ENCODE measurements around the gene ALOX5. TPM values are rescaled to one million over a fixed set of nuclear protein-coding genes. Genes with fewer than 3 reads are reported as not detected.

Gene ALOX5
- total RNA-seq, 5 donors from 2014 or later (not counting 1 experiment from before 2014, with no cell fraction given), result 13.8 to 39.8 (median 16.1) TPM

GRCh38 chr10:45438466-45439090 lies 64.6 kb downstream of the ALOX5 start:
- Mint-ChIP-seq H3K4me1 (peaks cover 13 to 14% (median 14%) of the 10 kb centered on the region in 3 donors), H3K4me3 (no peak overlapping the region), H3K9me3 (no peaks in the 10 kb centered on the region), H3K36me3 (no peaks in the 10 kb centered on the region), H3K27ac (no peak overlapping the region), H3K27me3 (peaks cover 0 to 9% of the 10 kb centered on the region in 2 donors)
- DNase-seq, result no peak
- Histone ChIP-seq H3K9me3 (no peaks in the 10 kb centered on the region), H3K27ac (ENCODE audit: low read length) (no peak overlapping the region), H3K27me3 (replicated peaks in 1 of 2; ENCODE audit: control insufficient read depth in 2 of 2, extremely low read depth in 1 of 2, insufficient read depth in 2 of 2, low read length in 1 of 2) (peaks cover 0 to 32% of the 10 kb centered on the region in 2 experiments), H3K4me1 (ENCODE audit: control insufficient read depth in 1 of 2, extremely low read depth in 1 of 2, insufficient read depth in 2 of 2, low read length in 2 of 2) (peaks cover 0 to 6% of the 10 kb centered on the region in 2 experiments), H3K36me3 (ENCODE audit: control insufficient read depth in 2 of 2, extremely low read depth in 1 of 2, insufficient read depth in 1 of 2, low read length in 1 of 2) (no peaks in the 10 kb centered on the region), H3K4me3 (ENCODE audit: control insufficient read depth in 1 of 2, extremely low read depth in 1 of 2, low read length in 1 of 2) (no peak overlapping the region)
- ChIA-PET CTCF (no interaction called here), POLR2A (no interaction called here)
- whole genome bisulfite sequencing (ENCODE audit: insufficient coverage), result 82% methylated on average over 4 of the region's 5 CpGs
- ATAC-seq (replicated peaks in 1 of 4), result no peak

DNA sequence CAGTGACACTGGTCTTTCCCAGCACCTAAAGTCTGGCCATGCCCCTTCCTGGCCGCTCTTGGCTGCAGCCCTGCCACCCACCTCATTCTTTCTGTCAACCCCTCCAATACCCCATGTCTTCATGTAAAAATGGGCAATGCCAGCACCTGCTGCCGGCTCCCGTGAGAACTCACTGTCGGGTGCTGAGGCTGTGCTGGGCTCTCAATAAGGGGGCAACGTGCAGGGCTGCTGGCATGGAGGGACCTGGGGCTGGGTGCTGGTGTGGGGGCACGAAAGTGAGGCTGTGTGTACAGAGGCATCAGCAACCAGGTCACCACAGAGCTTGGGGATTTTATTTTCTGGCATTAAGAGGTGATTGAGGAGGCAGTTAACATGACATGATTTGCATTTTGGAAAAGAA lies 65.3 kb downstream of the ALOX5 start:
- CTCF ChIA-PET, result interaction anchor here in 1 of 2 donors (0.6 kb wide), 1 partner anchor 521 kb away, joined by 3 read pairs; no protein-coding TSS in a partner anchor
- POLR2A ChIA-PET, result no interaction called here
- no peak overlapping the region for H3K27ac ChIP-seq (ENCODE audit: low read length)
- H3K27me3 ChIP-seq (replicated peaks in 1 of 2; ENCODE audit: control insufficient read depth in 2 of 2, extremely low read depth in 1 of 2, insufficient read depth in 2 of 2, low read length in 1 of 2), result peaks cover 0 to 32% of the 10 kb centered on the region in 2 experiments
- H3K9me3 ChIP-seq, result no peaks in the 10 kb centered on the region
- peaks cover 5 to 6% (median 6%) of the 10 kb centered on the region in 3 donors for H3K4me1 Mint-ChIP-seq
- 77% methylated on average over 5 of the region's 6 CpGs for WGBS (ENCODE audit: insufficient coverage)
- H3K9me3 Mint-ChIP-seq, result no peaks in the 10 kb centered on the region
- peaks cover 0 to 9% of the 10 kb centered on the region in 2 donors for H3K27me3 Mint-ChIP-seq
- ATAC-seq (replicated peaks in 1 of 4) (no peak), DNase-seq (no peak)
- no peak overlapping the region for H3K27ac Mint-ChIP-seq
- no peaks in the 10 kb centered on the region for H3K4me1 ChIP-seq (ENCODE audit: control insufficient read depth in 1 of 2, extremely low read depth in 1 of 2, insufficient read depth in 2 of 2, low read length in 2 of 2)
- no peak overlapping the region for H3K4me3 ChIP-seq (ENCODE audit: control insufficient read depth in 1 of 2, extremely low read depth in 1 of 2, low read length in 1 of 2)
- H3K36me3 Mint-ChIP-seq, result no peaks in the 10 kb centered on the region
- H3K4me3 Mint-ChIP-seq, result no peak overlapping the region
- no peaks in the 10 kb centered on the region for H3K36me3 ChIP-seq (ENCODE audit: control insufficient read depth in 2 of 2, extremely low read depth in 1 of 2, insufficient read depth in 1 of 2, low read length in 1 of 2)

GRCh38 chr10:45439873-45440272 lies 65.9 kb downstream of the ALOX5 start:
- ATAC-seq (replicated peaks in 1 of 4) (no peak), DNase-seq (no peak)
- Mint-ChIP-seq H3K4me1 (peaks cover under 1% of the 10 kb centered on the region in 3 donors), H3K27me3 (peaks cover 0 to 9% of the 10 kb centered on the region in 2 donors), H3K9me3 (no peaks in the 10 kb centered on the region), H3K27ac (no peak overlapping the region), H3K4me3 (no peak overlapping the region), H3K36me3 (no peaks in the 10 kb centered on the region)
- Histone ChIP-seq H3K27me3 (replicated peaks in 1 of 2; ENCODE audit: control insufficient read depth in 2 of 2, extremely low read depth in 1 of 2, insufficient read depth in 2 of 2, low read length in 1 of 2) (peaks cover 0 to 32% of the 10 kb centered on the region in 2 experiments), H3K27ac (ENCODE audit: low read length) (no peak overlapping the region), H3K36me3 (ENCODE audit: control insufficient read depth in 2 of 2, extremely low read depth in 1 of 2, insufficient read depth in 1 of 2, low read length in 1 of 2) (no peaks in the 10 kb centered on the region), H3K4me1 (ENCODE audit: control insufficient read depth in 1 of 2, extremely low read depth in 1 of 2, insufficient read depth in 2 of 2, low read length in 2 of 2) (no peaks in the 10 kb centered on the region), H3K9me3 (no peaks in the 10 kb centered on the region), H3K4me3 (ENCODE audit: control insufficient read depth in 1 of 2, extremely low read depth in 1 of 2, low read length in 1 of 2) (no peak overlapping the region)
- CTCF ChIA-PET, result interaction anchor here (0.6 kb wide), 2 partner anchors 118 to 521 kb away, joined by 3 read pairs; no protein-coding TSS in a partner anchor
- WGBS (ENCODE audit: insufficient coverage), result 75% methylated on average over 4 of the region's 7 CpGs
- POLR2A ChIA-PET, result no interaction called here

GRCh38 chr10:45440511-45441062 lies 66.6 kb downstream of the ALOX5 start:
- DNase-seq (no peak), ATAC-seq (replicated peaks in 1 of 4) (no peak)
- no peaks in the 10 kb centered on the region for H3K9me3 Mint-ChIP-seq
- Histone ChIP-seq H3K4me1 (ENCODE audit: control insufficient read depth in 1 of 2, extremely low read depth in 1 of 2, insufficient read depth in 2 of 2, low read length in 2 of 2) (no peaks in the 10 kb centered on the region), H3K9me3 (no peaks in the 10 kb centered on the region), H3K4me3 (ENCODE audit: control insufficient read depth in 1 of 2, extremely low read depth in 1 of 2, low read length in 1 of 2) (no peak overlapping the region), H3K36me3 (ENCODE audit: control insufficient read depth in 2 of 2, extremely low read depth in 1 of 2, insufficient read depth in 1 of 2, low read length in 1 of 2) (no peaks in the 10 kb centered on the region), H3K27ac (ENCODE audit: low read length) (no peak overlapping the region), H3K27me3 (replicated peaks in 1 of 2; ENCODE audit: control insufficient read depth in 2 of 2, extremely low read depth in 1 of 2, insufficient read depth in 2 of 2, low read length in 1 of 2) (peaks cover 0 to 32% of the 10 kb centered on the region in 2 experiments)
- H3K4me1 Mint-ChIP-seq, result no peaks in the 10 kb centered on the region
- ChIA-PET POLR2A (no interaction called here), CTCF (interaction anchor here in 1 of 2 donors (0.6 kb wide), 1 partner anchor 119 kb away, joined by 3 read pairs; no protein-coding TSS in a partner anchor)
- H3K27me3 Mint-ChIP-seq, result peaks cover 0 to 9% of the 10 kb centered on the region in 2 donors
- H3K36me3 Mint-ChIP-seq, result no peaks in the 10 kb centered on the region
- no peak overlapping the region for H3K27ac Mint-ChIP-seq
- no peak overlapping the region for H3K4me3 Mint-ChIP-seq
- WGBS (ENCODE audit: insufficient coverage), result 79% methylated on average over 8 of the region's 13 CpGs

DNA sequence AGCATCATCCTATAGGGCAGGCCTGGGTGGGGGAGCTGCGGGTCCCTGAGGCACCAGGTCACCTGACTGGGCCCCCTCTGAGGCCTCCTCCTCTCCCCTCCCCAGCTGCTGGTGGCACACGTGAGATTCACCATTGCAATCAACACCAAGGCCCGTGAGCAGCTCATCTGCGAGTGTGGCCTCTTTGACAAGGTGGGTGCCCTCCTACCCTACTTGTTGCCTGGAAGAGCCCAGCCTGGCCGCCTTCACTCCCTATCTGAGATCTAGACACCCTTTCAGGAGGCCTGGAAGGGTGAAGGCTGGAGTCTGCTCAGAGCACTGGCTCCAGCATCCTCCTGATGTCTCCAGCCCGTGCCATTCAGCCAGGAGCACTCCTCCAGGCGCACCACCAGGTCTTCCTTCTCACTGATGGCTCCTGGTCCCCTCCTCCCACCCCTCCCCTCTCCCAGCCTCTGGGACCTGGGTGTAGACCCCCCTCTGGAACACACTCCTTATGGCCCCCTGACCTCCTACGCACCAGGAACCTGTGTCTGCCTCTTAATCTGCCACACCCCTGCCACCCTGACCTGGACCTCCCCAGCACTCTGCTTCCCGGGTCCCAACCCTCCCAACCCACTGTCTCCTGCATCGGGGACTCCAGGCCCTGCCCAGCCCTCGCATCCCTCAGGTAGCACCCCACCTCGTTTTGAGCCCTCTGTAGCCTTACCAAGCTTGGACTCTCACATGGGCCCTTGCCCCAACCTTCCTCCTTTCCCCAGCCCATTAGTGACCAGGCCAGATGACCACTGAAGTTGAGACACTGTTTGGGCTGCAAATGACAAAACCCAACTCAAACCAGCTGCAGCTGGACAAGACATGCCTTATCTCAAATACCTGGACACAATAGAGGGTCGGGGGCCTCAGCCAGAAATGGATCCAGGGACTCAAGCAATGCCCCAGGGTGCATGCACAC lies 67.5 kb downstream of the ALOX5 start:
- Histone ChIP-seq H3K4me1 (ENCODE audit: control insufficient read depth in 1 of 2, extremely low read depth in 1 of 2, insufficient read depth in 2 of 2, low read length in 2 of 2) (no peaks in the 10 kb centered on the region), H3K4me3 (ENCODE audit: control insufficient read depth in 1 of 2, extremely low read depth in 1 of 2, low read length in 1 of 2) (no peak overlapping the region), H3K36me3 (ENCODE audit: control insufficient read depth in 2 of 2, extremely low read depth in 1 of 2, insufficient read depth in 1 of 2, low read length in 1 of 2) (no peaks in the 10 kb centered on the region), H3K27ac (ENCODE audit: low read length) (no peak overlapping the region), H3K27me3 (replicated peaks in 1 of 2; ENCODE audit: control insufficient read depth in 2 of 2, extremely low read depth in 1 of 2, insufficient read depth in 2 of 2, low read length in 1 of 2) (peaks cover 0 to 32% of the 10 kb centered on the region in 2 experiments), H3K9me3 (no peaks in the 10 kb centered on the region)
- Mint-ChIP-seq H3K9me3 (no peaks in the 10 kb centered on the region), H3K27me3 (peaks cover 0 to 9% of the 10 kb centered on the region in 2 donors), H3K27ac (no peak overlapping the region), H3K4me1 (no peaks in the 10 kb centered on the region), H3K36me3 (no peaks in the 10 kb centered on the region), H3K4me3 (no peak overlapping the region)
- DNase-seq (no peak), ATAC-seq (replicated peaks in 1 of 4) (no peak)
- ChIA-PET CTCF (no interaction called here), POLR2A (no interaction called here)
- WGBS (ENCODE audit: insufficient coverage), result 74% methylated on average over 10 of the region's 13 CpGs

DNA sequence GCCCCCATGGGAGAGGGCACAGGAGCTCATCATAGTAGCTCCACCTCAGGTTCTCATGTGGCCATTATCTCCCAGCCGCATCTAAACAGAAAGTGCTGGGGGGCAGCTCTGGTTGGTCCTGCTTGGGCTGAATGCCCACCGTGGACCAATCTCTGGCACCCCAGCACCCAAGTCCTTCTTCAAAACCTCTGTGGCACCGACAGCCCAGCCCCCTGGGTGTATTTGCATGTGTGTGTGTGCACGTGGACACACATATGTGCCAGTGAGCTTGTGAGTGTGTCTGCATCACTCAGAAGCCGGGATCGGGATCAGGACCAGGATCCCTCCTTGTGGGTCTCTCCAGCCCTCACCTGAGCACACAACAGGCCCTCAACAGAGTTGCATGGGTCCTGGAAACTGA lies 68.2 kb downstream of the ALOX5 start:
- Mint-ChIP-seq H3K4me1 (no peaks in the 10 kb centered on the region), H3K9me3 (no peaks in the 10 kb centered on the region), H3K27me3 (peaks cover 0 to 9% of the 10 kb centered on the region in 2 donors), H3K27ac (no peak overlapping the region), H3K4me3 (no peak overlapping the region), H3K36me3 (no peaks in the 10 kb centered on the region)
- Histone ChIP-seq H3K4me3 (ENCODE audit: control insufficient read depth in 1 of 2, extremely low read depth in 1 of 2, low read length in 1 of 2) (no peak overlapping the region), H3K27me3 (replicated peaks in 1 of 2; ENCODE audit: control insufficient read depth in 2 of 2, extremely low read depth in 1 of 2, insufficient read depth in 2 of 2, low read length in 1 of 2) (peaks cover 0 to 32% of the 10 kb centered on the region in 2 experiments), H3K4me1 (ENCODE audit: control insufficient read depth in 1 of 2, extremely low read depth in 1 of 2, insufficient read depth in 2 of 2, low read length in 2 of 2) (no peaks in the 10 kb centered on the region), H3K36me3 (ENCODE audit: control insufficient read depth in 2 of 2, extremely low read depth in 1 of 2, insufficient read depth in 1 of 2, low read length in 1 of 2) (no peaks in the 10 kb centered on the region), H3K9me3 (no peaks in the 10 kb centered on the region), H3K27ac (ENCODE audit: low read length) (no peak overlapping the region)
- CTCF ChIA-PET, result no interaction called here
- POLR2A ChIA-PET, result no interaction called here
- DNase-seq (no peak), ATAC-seq (replicated peaks in 1 of 4) (no peak)
- WGBS (ENCODE audit: insufficient coverage), result 96% methylated on average over 4 of the region's 6 CpGs
